Activated CD4-positive, alpha-beta memory T cell treated with anti-CD3 and anti-CD28 coated beads, Interleukin-2, amount 10 ng/mL, durations not matched to agents 7 days and 5 days (primary cell): ENCODE measurements around the gene PXDN. TPM values are rescaled to one million over a fixed set of nuclear protein-coding genes. Genes with fewer than 3 reads are reported as not detected.
"Not testable (repeated sequence)": the region's sequence is repeated elsewhere in the genome, so short reads cannot be mapped to it uniquely, and the experiment has no call there.

ENCODE experiments used
- CTCF ChIA-PET: fragments of 350-600 bp; sonication (Branson Sonifier 250); formaldehyde crosslinking; loops from one replicate; lab custom pipeline; 2021; ENCODE audit warnings: antibody characterized with exemption, inconsistent platforms; lab: Charles Lee
- POLR2A ChIA-PET: fragments of 350-600 bp; sonication (Branson Sonifier 250); formaldehyde crosslinking; loops from one replicate; lab custom pipeline; 2021; ENCODE audit warnings: antibody characterized with exemption; lab: Charles Lee
- DNase-seq: peaks from one replicate; pipeline ENCODE4 v3.0.0-alpha.2; 2020
- H3K27ac Mint-ChIP-seq: one replicate; pipeline ENCODE4 v1.8.0; 2021; ENCODE audit warnings: mild to moderate bottlenecking, mixed read lengths
- H3K27me3 Mint-ChIP-seq: one replicate; pipeline ENCODE4 v1.8.0; 2021; ENCODE audit warnings: mixed read lengths
- H3K36me3 Mint-ChIP-seq: one replicate; pipeline ENCODE4 v1.8.0; 2021; ENCODE audit warnings: low read depth, mixed read lengths
- H3K4me1 Mint-ChIP-seq: one replicate; pipeline ENCODE4 v1.8.0; 2021; ENCODE audit warnings: mixed read lengths
- H3K4me3 Mint-ChIP-seq: one replicate; pipeline ENCODE4 v1.8.0; 2021; ENCODE audit warnings: mild to moderate bottlenecking, mixed read lengths
- H3K9me3 Mint-ChIP-seq: one replicate; pipeline ENCODE4 v1.8.0; 2021; ENCODE audit warnings: mixed read lengths
- total RNA-seq, 2 experiments: library from RNA; stranded (reverse); gene quantifications; one replicate each; pipeline ENCODE4 v1.2.3, GENCODE V29; 2021

PXDN gene
- total RNA-seq, 2 experiments from 2014 or later: not detected

- POLR2A ChIA-PET, DNase-seq, H3K27ac Mint-ChIP-seq, H3K4me3 Mint-ChIP-seq, H3K36me3 Mint-ChIP-seq, H3K4me1 Mint-ChIP-seq, CTCF ChIA-PET, H3K9me3 Mint-ChIP-seq, H3K27me3 Mint-ChIP-seq: not testable (repeated sequence)
These were observed 20.0 kb downstream of the PXDN start for GRCh38 chr2:1724351-1724750.

GRCh38 chr2:1723397-1724042 lies 20.8 kb downstream of the PXDN start:
- CTCF ChIA-PET: no interaction called here
- Mint-ChIP-seq H3K27me3 (no peaks in the 10 kb centered on the region), H3K27ac (no peak overlapping the region), H3K4me1 (no peaks in the 10 kb centered on the region), H3K36me3 (no peaks in the 10 kb centered on the region), H3K4me3 (no peak overlapping the region), H3K9me3 (no peaks in the 10 kb centered on the region)
- POLR2A ChIA-PET: no interaction called here
- DNase-seq: no peak

GRCh38 chr2:1722692-1723091 lies 21.6 kb downstream of the PXDN start:
- Mint-ChIP-seq H3K4me3 (no peak overlapping the region), H3K36me3 (no peaks in the 10 kb centered on the region), H3K4me1 (no peaks in the 10 kb centered on the region), H3K27ac (no peak overlapping the region), H3K27me3 (no peaks in the 10 kb centered on the region), H3K9me3 (peaks cover 7% of the 10 kb centered on the region)
- no peak for DNase-seq
- CTCF ChIA-PET: no interaction called here
- POLR2A ChIA-PET: no interaction called here

- H3K4me3 Mint-ChIP-seq: no peak overlapping the region
- H3K36me3 Mint-ChIP-seq: no peaks in the 10 kb centered on the region
- no peaks in the 10 kb centered on the region for H3K4me1 Mint-ChIP-seq
- peaks cover 11% of the 10 kb centered on the region for H3K9me3 Mint-ChIP-seq
- ChIA-PET POLR2A (no interaction called here), CTCF (no interaction called here)
- no peaks in the 10 kb centered on the region for H3K27me3 Mint-ChIP-seq
- no peak overlapping the region for H3K27ac Mint-ChIP-seq
- no peak for DNase-seq
These were observed 22.3 kb downstream of the PXDN start for GRCh38 chr2:1721706-1722646.

GRCh38 chr2:1718339-1719220 lies 25.7 kb downstream of the PXDN start:
- CTCF ChIA-PET: no interaction called here
- no peak overlapping the region for H3K4me3 Mint-ChIP-seq

GRCh38 chr2:1717113-1717512 lies 27.2 kb downstream of the PXDN start:
- Mint-ChIP-seq H3K27ac (no peak overlapping the region), H3K36me3 (no peaks in the 10 kb centered on the region), H3K27me3 (no peaks in the 10 kb centered on the region), H3K9me3 (peaks cover 11% of the 10 kb centered on the region), H3K4me3 (no peak overlapping the region), H3K4me1 (no peaks in the 10 kb centered on the region)
- ChIA-PET POLR2A (no interaction called here), CTCF (no interaction called here)
- no peak for DNase-seq

More at GRCh38 chr2:1718339-1719220, 25.7 kb downstream of the PXDN start:
- POLR2A ChIA-PET: no interaction called here
- no peaks in the 10 kb centered on the region for H3K36me3 Mint-ChIP-seq
- DNase-seq: no peak
- H3K27ac Mint-ChIP-seq: no peak overlapping the region
- peaks cover 11% of the 10 kb centered on the region for H3K9me3 Mint-ChIP-seq
- no peaks in the 10 kb centered on the region for H3K27me3 Mint-ChIP-seq
- no peaks in the 10 kb centered on the region for H3K4me1 Mint-ChIP-seq

- ChIA-PET CTCF (no interaction called here), POLR2A (no interaction called here)
- Mint-ChIP-seq H3K4me3 (no peak overlapping the region), H3K9me3 (peaks cover 11% of the 10 kb centered on the region), H3K27me3 (no peaks in the 10 kb centered on the region), H3K4me1 (no peaks in the 10 kb centered on the region), H3K36me3 (no peaks in the 10 kb centered on the region), H3K27ac (no peak overlapping the region)
- no peak for DNase-seq
These were observed 27.9 kb downstream of the PXDN start for GRCh38 chr2:1716441-1716840.

GRCh38 chr2:1716014-1716305 lies 28.4 kb downstream of the PXDN start:
- H3K4me1 Mint-ChIP-seq, CTCF ChIA-PET, H3K36me3 Mint-ChIP-seq, POLR2A ChIA-PET, H3K27ac Mint-ChIP-seq, H3K27me3 Mint-ChIP-seq, H3K4me3 Mint-ChIP-seq, DNase-seq: not testable (repeated sequence)
- peaks cover 11% of the 10 kb centered on the region for H3K9me3 Mint-ChIP-seq

- no peaks in the 10 kb centered on the region for H3K36me3 Mint-ChIP-seq
- H3K9me3 Mint-ChIP-seq: peaks cover 11% of the 10 kb centered on the region
- no peaks in the 10 kb centered on the region for H3K27me3 Mint-ChIP-seq
- DNase-seq: no peak
- CTCF ChIA-PET: no interaction called here
- H3K27ac Mint-ChIP-seq: no peak overlapping the region
- no peak overlapping the region for H3K4me3 Mint-ChIP-seq
- POLR2A ChIA-PET: no interaction called here
- no peaks in the 10 kb centered on the region for H3K4me1 Mint-ChIP-seq
These were observed 28.9 kb downstream of the PXDN start for GRCh38 chr2:1715184-1716013.

GRCh38 chr2:1714291-1715064 lies 29.8 kb downstream of the PXDN start:
- CTCF ChIA-PET: no interaction called here

GRCh38 chr2:1713839-1714236 lies 30.5 kb downstream of the PXDN start:
- ChIA-PET POLR2A (no interaction called here), CTCF (no interaction called here)
- no peak overlapping the region for H3K27ac Mint-ChIP-seq
- no peaks in the 10 kb centered on the region for H3K4me1 Mint-ChIP-seq
- H3K27me3 Mint-ChIP-seq: no peaks in the 10 kb centered on the region
- no peak for DNase-seq
- no peaks in the 10 kb centered on the region for H3K36me3 Mint-ChIP-seq
- H3K4me3 Mint-ChIP-seq: no peak overlapping the region
- H3K9me3 Mint-ChIP-seq: peaks cover 11% of the 10 kb centered on the region

More at GRCh38 chr2:1714291-1715064, 29.8 kb downstream of the PXDN start:
- POLR2A ChIA-PET: no interaction called here
- H3K36me3 Mint-ChIP-seq: no peaks in the 10 kb centered on the region
- DNase-seq: no peak
- H3K27ac Mint-ChIP-seq: no peak overlapping the region
- no peak overlapping the region for H3K4me3 Mint-ChIP-seq
- no peaks in the 10 kb centered on the region for H3K4me1 Mint-ChIP-seq
- H3K9me3 Mint-ChIP-seq: peaks cover 11% of the 10 kb centered on the region
- no peaks in the 10 kb centered on the region for H3K27me3 Mint-ChIP-seq
